Measurements from ENCODE around the gene KPNA3. TPM values are rescaled to one million over a fixed set of nuclear protein-coding genes. Genes with fewer than 3 reads are reported as not detected.
"Not testable (repeated sequence)": the region's sequence is repeated elsewhere in the genome, so short reads cannot be mapped to it uniquely, and the experiment has no call there.

KPNA3 gene
- total and polyA plus RNA-seq, 4 donors = 11.6 to 29.9 (median 26.0) TPM

GRCh38 chr13:49704264-49704663 lies 88.2 kb downstream of the KPNA3 start:
- H3K27me3 ChIP-seq (ENCODE audit: control insufficient read depth in 1 of 2, insufficient read depth in 2 of 2, low read length in 1 of 2); ATAC-seq (ENCODE audit: low FRiP score); H3K36me3 ChIP-seq (ENCODE audit: control insufficient read depth in 1 of 2, insufficient read depth in 2 of 2, low read length in 1 of 2); DNase-seq; H3K4me1 ChIP-seq (ENCODE audit: control insufficient read depth in 1 of 2, insufficient read depth in 2 of 2, low read length in 2 of 2); intact Hi-C loops (cut with DNase I); H3K27ac ChIP-seq (ENCODE audit: low read depth in 1 of 2, low read length in 2 of 2); H3K9me3 ChIP-seq (ENCODE audit: control insufficient read depth, low read length); H3K4me3 ChIP-seq (ENCODE audit: low read length in 2 of 2): not testable (repeated sequence)
- WGBS, 2 donors = 92 to 96% methylated on average over 7 of the region's 7 CpGs

GRCh38 chr13:49701491-49701890 lies 91.0 kb downstream of the KPNA3 start:
- Histone ChIP-seq H3K36me3 (ENCODE audit: control insufficient read depth in 1 of 2, insufficient read depth in 2 of 2, low read length in 1 of 2) (peaks cover 4 to 6% of the 10 kb centered on the region in 2 donors), H3K27ac (ENCODE audit: low read depth in 1 of 2, low read length in 2 of 2) (no peak overlapping the region)

GRCh38 chr13:49697468-49697867 lies 95.0 kb downstream of the KPNA3 start:
- Histone ChIP-seq H3K4me3 (ENCODE audit: low read length in 2 of 2) (no peak overlapping the region), H3K36me3 (ENCODE audit: control insufficient read depth in 1 of 2, insufficient read depth in 2 of 2, low read length in 1 of 2) (peaks cover 2 to 6% of the 10 kb centered on the region in 2 donors), H3K9me3 (ENCODE audit: control insufficient read depth, low read length) (no peaks in the 10 kb centered on the region), H3K4me1 (ENCODE audit: control insufficient read depth in 1 of 2, insufficient read depth in 2 of 2, low read length in 2 of 2) (no peaks in the 10 kb centered on the region), H3K27me3 (ENCODE audit: control insufficient read depth in 1 of 2, insufficient read depth in 2 of 2, low read length in 1 of 2) (no peaks in the 10 kb centered on the region), H3K27ac (ENCODE audit: low read depth in 1 of 2, low read length in 2 of 2) (no peak overlapping the region)
- intact Hi-C loops (cut with DNase I) = loop anchor here in 1 of 2 donors (10.0 kb wide), 1 partner anchor 97 kb away; the partner anchor contains the start of gene KPNA3
- DNase-seq (no peak), ATAC-seq (ENCODE audit: low FRiP score) (no peak)
- WGBS, 2 donors = 98 to 99% methylated on average over 3 of the region's 3 CpGs

More at GRCh38 chr13:49701491-49701890, 91.0 kb downstream of the KPNA3 start:
- intact Hi-C loops (cut with DNase I) = no loop called here
- Histone ChIP-seq H3K4me3 (ENCODE audit: low read length in 2 of 2) (no peak overlapping the region), H3K27me3 (ENCODE audit: control insufficient read depth in 1 of 2, insufficient read depth in 2 of 2, low read length in 1 of 2) (no peaks in the 10 kb centered on the region), H3K4me1 (ENCODE audit: control insufficient read depth in 1 of 2, insufficient read depth in 2 of 2, low read length in 2 of 2) (no peaks in the 10 kb centered on the region), H3K9me3 (ENCODE audit: control insufficient read depth, low read length) (no peaks in the 10 kb centered on the region)
- DNase-seq (no peak), ATAC-seq (ENCODE audit: low FRiP score) (no peak)

- no peak overlapping the region for H3K4me3 ChIP-seq (ENCODE audit: low read length in 2 of 2)
- H3K4me1 ChIP-seq (ENCODE audit: control insufficient read depth in 1 of 2, insufficient read depth in 2 of 2, low read length in 2 of 2) = no peaks in the 10 kb centered on the region
- H3K27ac ChIP-seq (ENCODE audit: low read depth in 1 of 2, low read length in 2 of 2) = no peak overlapping the region
- no peaks in the 10 kb centered on the region for H3K36me3 ChIP-seq (ENCODE audit: control insufficient read depth in 1 of 2, insufficient read depth in 2 of 2, low read length in 1 of 2)
- ATAC-seq (ENCODE audit: low FRiP score) (no peak), DNase-seq (no peak)
- no peaks in the 10 kb centered on the region for H3K27me3 ChIP-seq (ENCODE audit: control insufficient read depth in 1 of 2, insufficient read depth in 2 of 2, low read length in 1 of 2)
- no peaks in the 10 kb centered on the region for H3K9me3 ChIP-seq (ENCODE audit: control insufficient read depth, low read length)
- WGBS, 2 donors = 68 to 86% methylated on average over 1 of the region's 1 CpG
- intact Hi-C loops (cut with DNase I) = loop anchor here in 1 of 2 donors (10.0 kb wide), 1 partner anchor 100 kb away; the partner anchor contains the start of gene KPNA3
Observed at GRCh38 chr13:49694446-49694845, 98.0 kb downstream of the KPNA3 start.

GRCh38 chr13:49693877-49694276 lies 98.6 kb downstream of the KPNA3 start:
- 83 to 84% methylated on average over 3 of the region's 3 CpGs for WGBS, 2 donors
- no peak for DNase-seq
- H3K27me3 ChIP-seq (ENCODE audit: control insufficient read depth in 1 of 2, insufficient read depth in 2 of 2, low read length in 1 of 2) = no peaks in the 10 kb centered on the region
- H3K4me3 ChIP-seq (ENCODE audit: low read length in 2 of 2) = no peak overlapping the region
- intact Hi-C loops (cut with DNase I) = loop anchor here in 1 of 2 donors (10.0 kb wide), 1 partner anchor 101 kb away; the partner anchor contains the start of gene KPNA3
- no peaks in the 10 kb centered on the region for H3K36me3 ChIP-seq (ENCODE audit: control insufficient read depth in 1 of 2, insufficient read depth in 2 of 2, low read length in 1 of 2)
- no peak overlapping the region for H3K27ac ChIP-seq (ENCODE audit: low read depth in 1 of 2, low read length in 2 of 2)
- no peaks in the 10 kb centered on the region for H3K4me1 ChIP-seq (ENCODE audit: control insufficient read depth in 1 of 2, insufficient read depth in 2 of 2, low read length in 2 of 2)
- no peak for ATAC-seq (ENCODE audit: low FRiP score)
- H3K9me3 ChIP-seq (ENCODE audit: control insufficient read depth, low read length) = no peaks in the 10 kb centered on the region

- no peaks in the 10 kb centered on the region for H3K36me3 ChIP-seq (ENCODE audit: control insufficient read depth in 1 of 2, insufficient read depth in 2 of 2, low read length in 1 of 2)
- DNase-seq (no peak), ATAC-seq (ENCODE audit: low FRiP score) (no peak)
- no peaks in the 10 kb centered on the region for H3K27me3 ChIP-seq (ENCODE audit: control insufficient read depth in 1 of 2, insufficient read depth in 2 of 2, low read length in 1 of 2)
- H3K9me3 ChIP-seq (ENCODE audit: control insufficient read depth, low read length) = no peaks in the 10 kb centered on the region
- WGBS, 2 donors = 76 to 81% methylated on average over 4 of the region's 4 CpGs
- H3K4me1 ChIP-seq (ENCODE audit: control insufficient read depth in 1 of 2, insufficient read depth in 2 of 2, low read length in 2 of 2) = no peaks in the 10 kb centered on the region
- intact Hi-C loops (cut with DNase I) = loop anchor here in 1 of 2 donors (10.0 kb wide), 1 partner anchor 102 kb away; the partner anchor contains the start of gene KPNA3
- H3K4me3 ChIP-seq (ENCODE audit: low read length in 2 of 2) = no peak overlapping the region
- H3K27ac ChIP-seq (ENCODE audit: low read depth in 1 of 2, low read length in 2 of 2) = no peak overlapping the region
Observed at GRCh38 chr13:49693191-49693733, 99.2 kb downstream of the KPNA3 start.

- no peaks in the 10 kb centered on the region for H3K27me3 ChIP-seq (ENCODE audit: control insufficient read depth in 1 of 2, insufficient read depth in 2 of 2, low read length in 1 of 2)
- ATAC-seq (ENCODE audit: low FRiP score) (peak; percentile 99), DNase-seq (peak; percentile 97 to 99)
- intact Hi-C loops (cut with DNase I) = loop anchor here in 1 of 2 donors (10.0 kb wide), 1 partner anchor 104 kb away; the partner anchor contains the start of gene KPNA3
- peak within 1 kb of the TSS; percentile 82 to 92 for H3K4me3 ChIP-seq (ENCODE audit: low read length in 2 of 2)
- no peaks in the 10 kb centered on the region for H3K4me1 ChIP-seq (ENCODE audit: control insufficient read depth in 1 of 2, insufficient read depth in 2 of 2, low read length in 2 of 2)
- peak within 1 kb of the TSS in 1 of 2 donors; percentile 30 for H3K27ac ChIP-seq (ENCODE audit: low read depth in 1 of 2, low read length in 2 of 2)
- 1% methylated on average over 54 to 67 of the region's 67 CpGs for WGBS, 2 donors
- H3K36me3 ChIP-seq (ENCODE audit: control insufficient read depth in 1 of 2, insufficient read depth in 2 of 2, low read length in 1 of 2) = no peaks in the 10 kb centered on the region
- no peaks in the 10 kb centered on the region for H3K9me3 ChIP-seq (ENCODE audit: control insufficient read depth, low read length)
Observed at GRCh38 chr13:49690995-49691784, 101.3 kb downstream of the KPNA3 start, which contains the start of gene EBPL. Gene EBPL, minus strand, starts transcription at chr13:49691486. Its CDS starts 62 bp downstream, at chr13:49691424.

GRCh38 chr13:49690133-49690994 lies 102.1 kb downstream of the KPNA3 start:
- Histone ChIP-seq H3K9me3 (ENCODE audit: control insufficient read depth, low read length) (no peaks in the 10 kb centered on the region), H3K27me3 (ENCODE audit: control insufficient read depth in 1 of 2, insufficient read depth in 2 of 2, low read length in 1 of 2) (no peaks in the 10 kb centered on the region), H3K4me1 (ENCODE audit: control insufficient read depth in 1 of 2, insufficient read depth in 2 of 2, low read length in 2 of 2) (no peaks in the 10 kb centered on the region), H3K36me3 (ENCODE audit: control insufficient read depth in 1 of 2, insufficient read depth in 2 of 2, low read length in 1 of 2) (no peaks in the 10 kb centered on the region), H3K4me3 (ENCODE audit: low read length in 2 of 2) (peak overlapping the region; percentile 82 to 92), H3K27ac (ENCODE audit: low read depth in 1 of 2, low read length in 2 of 2) (no peak overlapping the region)
- ATAC-seq (ENCODE audit: low FRiP score) (no peak), DNase-seq (no peak)
- intact Hi-C loops (cut with DNase I) = loop anchor here in 1 of 2 donors (10.0 kb wide), 1 partner anchor 104 kb away; the partner anchor contains the start of gene KPNA3
- WGBS, 2 donors = 8% methylated on average over 17 of the region's 17 CpGs

Data from aorta (tissue), 5 donors.